ENCODE data around the gene USF3.

Gene USF3

GRCh38 chr3:113684271-113684819 is 12.1 kb downstream of the USF3 start:
- H3K4me3 ChIP-seq (replicated peaks; ENCODE audit: low read depth, low read length) = no peak overlapping the region
- DNase-seq (ENCODE audit: low read depth) = no peak
- TF ChIP-seq CTCF (IDR thresholded peaks at IDR 0.05; ENCODE audit: low read length, missing control alignments) = no peak

- DNase-seq (ENCODE audit: low read depth) = no peak
- no peak overlapping the region for H3K4me3 ChIP-seq (replicated peaks; ENCODE audit: low read depth, low read length)
- TF ChIP-seq CTCF (IDR thresholded peaks at IDR 0.05; ENCODE audit: low read length, missing control alignments) = no peak
Measured at GRCh38 chr3:113678773-113679172, 17.7 kb downstream of the USF3 start.

GRCh38 chr3:113677737-113678136 is 18.7 kb downstream of the USF3 start:
- no peak for TF ChIP-seq CTCF (IDR thresholded peaks at IDR 0.05; ENCODE audit: low read length, missing control alignments)
- no peak overlapping the region for H3K4me3 ChIP-seq (replicated peaks; ENCODE audit: low read depth, low read length)
- no peak for DNase-seq (ENCODE audit: low read depth)

- no peak for DNase-seq (ENCODE audit: low read depth)
- TF ChIP-seq CTCF (IDR thresholded peaks at IDR 0.05; ENCODE audit: low read length, missing control alignments) = no peak
- no peak overlapping the region for H3K4me3 ChIP-seq (replicated peaks; ENCODE audit: low read depth, low read length)
Measured at GRCh38 chr3:113676261-113676660, 20.2 kb downstream of the USF3 start.

- DNase-seq (ENCODE audit: low read depth) = no peak
- TF ChIP-seq CTCF (IDR thresholded peaks at IDR 0.05; ENCODE audit: low read length, missing control alignments) = no peak
- no peak overlapping the region for H3K4me3 ChIP-seq (replicated peaks; ENCODE audit: low read depth, low read length)
Measured at GRCh38 chr3:113673593-113673992, 22.8 kb downstream of the USF3 start.

- no peak overlapping the region for H3K4me3 ChIP-seq (replicated peaks; ENCODE audit: low read depth, low read length)
- no peak for TF ChIP-seq CTCF (IDR thresholded peaks at IDR 0.05; ENCODE audit: low read length, missing control alignments)
- DNase-seq (ENCODE audit: low read depth) = peak; percentile 23
Measured at GRCh38 chr3:113668015-113668414, 28.4 kb downstream of the USF3 start.

- no peak overlapping the region for H3K4me3 ChIP-seq (replicated peaks; ENCODE audit: low read depth, low read length)
- TF ChIP-seq CTCF (IDR thresholded peaks at IDR 0.05; ENCODE audit: low read length, missing control alignments) = no peak
- no peak for DNase-seq (ENCODE audit: low read depth)
Measured at GRCh38 chr3:113664523-113665094, 31.8 kb downstream of the USF3 start.

Measured in fibroblast of pulmonary artery (primary cell).